ENCODE measurements around the gene FBXW11. TPM values are rescaled to one million over a fixed set of nuclear protein-coding genes. Genes with fewer than 3 reads are reported as not detected.

The FBXW11 gene
- total and polyA plus RNA-seq, 2 donors from 2014 or later: 16.0 to 44.4 TPM

DNA sequence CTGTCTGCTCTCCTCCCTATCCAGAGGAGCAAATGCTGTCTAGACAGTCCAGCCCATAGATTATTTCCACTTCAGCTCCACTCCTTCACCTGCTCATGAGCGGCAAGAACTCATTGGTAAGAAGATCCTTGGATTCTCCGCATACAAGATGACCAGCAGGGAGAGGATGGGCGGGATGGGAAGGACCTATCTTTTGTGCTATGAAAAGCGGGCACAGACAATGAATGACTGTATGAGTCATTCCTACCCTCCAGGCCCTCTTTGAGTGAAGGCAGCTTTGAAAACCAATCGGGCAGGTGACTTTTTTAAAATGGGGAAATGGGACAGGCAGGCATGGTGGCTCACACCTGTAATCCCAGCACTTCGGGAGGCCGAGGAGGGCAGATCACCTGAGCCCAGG is 171.4 kb downstream of the FBXW11 start:
- H3K4me1 ChIP-seq (ENCODE audit: control insufficient read depth in 2 of 3, insufficient read depth in 2 of 3, low read depth in 1 of 3, low read length in 3 of 3): no peaks in the 10 kb centered on the region
- H3K27ac ChIP-seq (ENCODE audit: low read depth in 2 of 2, low read length in 2 of 2): no peak overlapping the region
- no peak for FAIRE-seq
- no peak overlapping the region for H3K9ac ChIP-seq (ENCODE audit: low read length in 3 of 3)
- intact Hi-C loops (cut with DNase I): no loop called here
- TF ChIP-seq, protein P1, sequence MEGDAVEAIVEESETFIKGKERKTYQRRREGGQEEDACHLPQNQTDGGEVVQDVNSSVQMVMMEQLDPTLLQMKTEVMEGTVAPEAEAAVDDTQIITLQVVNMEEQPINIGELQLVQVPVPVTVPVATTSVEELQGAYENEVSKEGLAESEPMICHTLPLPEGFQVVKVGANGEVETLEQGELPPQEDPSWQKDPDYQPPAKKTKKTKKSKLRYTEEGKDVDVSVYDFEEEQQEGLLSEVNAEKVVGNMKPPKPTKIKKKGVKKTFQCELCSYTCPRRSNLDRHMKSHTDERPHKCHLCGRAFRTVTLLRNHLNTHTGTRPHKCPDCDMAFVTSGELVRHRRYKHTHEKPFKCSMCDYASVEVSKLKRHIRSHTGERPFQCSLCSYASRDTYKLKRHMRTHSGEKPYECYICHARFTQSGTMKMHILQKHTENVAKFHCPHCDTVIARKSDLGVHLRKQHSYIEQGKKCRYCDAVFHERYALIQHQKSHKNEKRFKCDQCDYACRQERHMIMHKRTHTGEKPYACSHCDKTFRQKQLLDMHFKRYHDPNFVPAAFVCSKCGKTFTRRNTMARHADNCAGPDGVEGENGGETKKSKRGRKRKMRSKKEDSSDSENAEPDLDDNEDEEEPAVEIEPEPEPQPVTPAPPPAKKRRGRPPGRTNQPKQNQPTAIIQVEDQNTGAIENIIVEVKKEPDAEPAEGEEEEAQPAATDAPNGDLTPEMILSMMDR (IDR thresholded peaks at IDR 0.05; ENCODE audit: borderline replicate concordance, extremely low read depth, insufficient read depth): no peak
- DNase-seq: no peak
- no peaks in the 10 kb centered on the region for H3K27me3 ChIP-seq (ENCODE audit: control insufficient read depth, insufficient read depth, low read length)
- no peaks in the 10 kb centered on the region for H3K36me3 ChIP-seq (ENCODE audit: control insufficient read depth in 2 of 3, insufficient read depth in 3 of 3, low read length in 3 of 3)
- H3K4me3 ChIP-seq (ENCODE audit: low read length in 3 of 3): no peak overlapping the region
- no peaks in the 10 kb centered on the region for H3K9me3 ChIP-seq (ENCODE audit: control insufficient read depth in 2 of 3, insufficient read depth in 1 of 3, low read length in 3 of 3)

DNA sequence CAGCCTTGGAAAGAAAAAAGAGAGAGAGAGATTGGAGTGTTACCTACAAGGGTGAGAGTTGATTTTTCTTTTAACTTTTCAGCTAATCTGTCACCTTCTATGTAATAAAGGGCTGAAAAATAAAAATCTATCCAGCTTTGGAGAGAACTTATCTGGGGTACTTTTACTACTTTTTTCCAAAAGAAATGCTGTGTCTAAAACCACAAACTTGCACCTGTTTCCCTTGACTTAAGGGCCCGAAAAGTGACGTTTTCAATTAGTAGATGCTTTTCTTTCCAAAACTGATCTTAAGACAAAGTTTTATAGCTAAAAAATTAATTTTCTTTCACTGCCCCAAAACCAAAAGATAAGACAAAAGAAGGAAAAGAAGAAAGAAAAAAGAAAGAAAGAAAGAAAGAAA is 172.0 kb downstream of the FBXW11 start:
- no peak overlapping the region for H3K4me3 ChIP-seq (ENCODE audit: low read length in 3 of 3)
- H3K36me3 ChIP-seq (ENCODE audit: control insufficient read depth in 2 of 3, insufficient read depth in 3 of 3, low read length in 3 of 3): no peaks in the 10 kb centered on the region
- TF ChIP-seq, protein P1 (IDR thresholded peaks at IDR 0.05; ENCODE audit: borderline replicate concordance, extremely low read depth, insufficient read depth): no peak
- DNase-seq (no peak), FAIRE-seq (no peak)
- no peak overlapping the region for H3K27ac ChIP-seq (ENCODE audit: low read depth in 2 of 2, low read length in 2 of 2)
- intact Hi-C loops (cut with DNase I): no loop called here
- H3K4me1 ChIP-seq (ENCODE audit: control insufficient read depth in 2 of 3, insufficient read depth in 2 of 3, low read depth in 1 of 3, low read length in 3 of 3): no peaks in the 10 kb centered on the region
- no peak overlapping the region for H3K9ac ChIP-seq (ENCODE audit: low read length in 3 of 3)
- H3K9me3 ChIP-seq (ENCODE audit: control insufficient read depth in 2 of 3, insufficient read depth in 1 of 3, low read length in 3 of 3): no peaks in the 10 kb centered on the region
- no peaks in the 10 kb centered on the region for H3K27me3 ChIP-seq (ENCODE audit: control insufficient read depth, insufficient read depth, low read length)

DNA sequence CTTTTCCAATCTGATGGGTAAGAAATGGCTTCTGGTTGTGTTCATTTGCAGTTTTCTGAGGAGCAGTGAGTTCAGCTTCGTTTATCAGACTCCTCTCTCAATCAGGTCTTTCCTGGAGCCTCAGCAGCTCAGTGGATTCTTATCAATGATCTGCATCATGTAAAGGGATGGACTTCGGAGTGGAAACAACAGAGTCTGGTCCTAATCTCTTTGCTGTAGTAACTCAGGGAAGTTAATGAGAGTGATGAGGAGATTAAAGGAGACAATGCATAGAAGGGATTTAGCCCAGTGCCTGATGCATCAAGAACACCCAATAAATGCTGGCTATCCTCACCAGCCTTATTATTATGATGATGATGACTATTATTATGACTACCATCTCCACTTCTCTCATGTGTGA is 173.7 kb downstream of the FBXW11 start:
- TF ChIP-seq, protein P1 (IDR thresholded peaks at IDR 0.05; ENCODE audit: borderline replicate concordance, extremely low read depth, insufficient read depth): no peak
- Histone ChIP-seq H3K4me3 (ENCODE audit: low read length in 3 of 3) (no peak overlapping the region), H3K4me1 (ENCODE audit: control insufficient read depth in 2 of 3, insufficient read depth in 2 of 3, low read depth in 1 of 3, low read length in 3 of 3) (no peaks in the 10 kb centered on the region), H3K36me3 (ENCODE audit: control insufficient read depth in 2 of 3, insufficient read depth in 3 of 3, low read length in 3 of 3) (no peaks in the 10 kb centered on the region), H3K27ac (ENCODE audit: low read depth in 2 of 2, low read length in 2 of 2) (no peak overlapping the region), H3K27me3 (ENCODE audit: control insufficient read depth, insufficient read depth, low read length) (no peaks in the 10 kb centered on the region), H3K9ac (ENCODE audit: low read length in 3 of 3) (no peak overlapping the region), H3K9me3 (ENCODE audit: control insufficient read depth in 2 of 3, insufficient read depth in 1 of 3, low read length in 3 of 3) (no peaks in the 10 kb centered on the region)
- intact Hi-C loops (cut with DNase I): no loop called here
- DNase-seq (no peak), FAIRE-seq (no peak)

DNA sequence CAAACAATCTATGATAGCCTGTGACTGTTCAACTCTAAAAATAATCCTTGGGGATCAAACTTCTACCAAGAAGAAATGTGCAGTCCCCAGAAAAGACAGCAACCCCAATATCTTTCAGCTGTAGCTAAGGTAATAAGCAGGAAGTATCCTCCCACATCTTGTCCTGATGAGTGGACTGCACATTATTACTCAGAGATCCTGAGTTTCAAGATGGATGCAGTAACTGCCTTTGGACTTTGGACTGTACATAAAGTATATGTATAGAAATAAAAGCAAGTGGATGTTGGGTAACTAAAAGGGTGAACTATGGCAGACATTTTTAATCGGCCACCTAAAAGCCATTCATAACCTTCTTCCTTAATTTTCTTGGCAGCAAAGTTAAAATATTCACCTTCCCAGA is 175.8 kb downstream of the FBXW11 start:
- no peak for FAIRE-seq
- Histone ChIP-seq H3K9me3 (ENCODE audit: control insufficient read depth in 2 of 3, insufficient read depth in 1 of 3, low read length in 3 of 3) (peaks cover 0 to 3% (median 0%) of the 10 kb centered on the region in 3 donors), H3K9ac (ENCODE audit: low read length in 3 of 3) (no peak overlapping the region), H3K4me3 (ENCODE audit: low read length in 3 of 3) (no peak overlapping the region), H3K27me3 (ENCODE audit: control insufficient read depth, insufficient read depth, low read length) (no peaks in the 10 kb centered on the region), H3K4me1 (ENCODE audit: control insufficient read depth in 2 of 3, insufficient read depth in 2 of 3, low read depth in 1 of 3, low read length in 3 of 3) (no peaks in the 10 kb centered on the region), H3K27ac (ENCODE audit: low read depth in 2 of 2, low read length in 2 of 2) (no peak overlapping the region), H3K36me3 (ENCODE audit: control insufficient read depth in 2 of 3, insufficient read depth in 3 of 3, low read length in 3 of 3) (no peaks in the 10 kb centered on the region)
- DNase-seq: no peak
- intact Hi-C loops (cut with DNase I): no loop called here
- TF ChIP-seq, protein P1 (IDR thresholded peaks at IDR 0.05; ENCODE audit: borderline replicate concordance, extremely low read depth, insufficient read depth): no peak
